Stimulated activated CD4-positive, alpha-beta T cell treated with anti-CD3 and anti-CD28 coated beads, Interleukin-4, amount 100 ng/mL, for 1 hour (primary cell): ENCODE measurements around the gene MGST2.
"Not testable (repeated sequence)": the region's sequence is repeated elsewhere in the genome, so short reads cannot be mapped to it uniquely, and the experiment has no call there.

Source experiments
- DNase-seq: peaks from one replicate; pipeline ENCODE4 v3.0.0-alpha.2; 2020

The MGST2 gene

DNA sequence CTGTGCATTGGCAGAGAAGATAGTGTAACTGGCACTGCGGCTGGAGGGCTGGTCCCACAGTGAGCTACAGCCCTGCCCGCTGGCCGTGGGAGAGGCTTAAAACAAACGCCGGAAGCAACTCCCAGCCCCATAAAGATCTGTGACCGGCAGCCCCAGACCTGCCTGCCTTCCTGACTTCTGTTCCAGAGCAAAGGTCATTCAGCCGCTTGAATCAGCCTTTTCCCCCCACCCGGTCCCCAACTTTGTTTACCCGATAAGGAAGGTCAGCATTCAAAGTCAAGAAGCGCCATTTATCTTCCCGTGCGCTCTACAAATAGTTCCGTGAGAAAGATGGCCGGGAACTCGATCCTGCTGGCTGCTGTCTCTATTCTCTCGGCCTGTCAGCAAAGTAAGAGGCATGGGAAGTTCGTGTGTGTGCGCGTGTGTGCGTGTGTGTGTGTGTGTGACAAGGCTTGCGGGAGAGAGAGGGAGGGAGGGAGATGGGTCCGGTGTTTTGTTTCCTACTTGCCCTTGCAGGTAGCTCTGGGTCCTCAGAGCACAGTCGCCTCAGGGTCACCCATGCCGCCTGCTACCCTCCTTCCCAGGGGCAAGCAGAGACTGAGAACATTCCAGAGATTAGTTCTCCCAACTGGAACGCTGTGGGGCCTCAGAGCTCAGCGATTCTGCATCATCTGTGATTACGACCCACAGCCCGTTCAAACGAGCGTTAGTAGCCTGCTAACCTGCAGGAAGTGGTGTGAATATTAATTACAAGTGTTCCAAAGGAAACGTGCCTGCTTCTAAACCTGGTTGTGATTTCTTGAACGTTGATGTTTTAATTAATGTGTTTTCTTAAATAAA is at the start of gene MGST2:
Gene MGST2, plus strand, starts transcription at position 130 of the 840 bp plus-strand sequence. Its CDS starts 201 bp downstream, at position 331.
- DNase-seq = peak; percentile 19

DNA sequence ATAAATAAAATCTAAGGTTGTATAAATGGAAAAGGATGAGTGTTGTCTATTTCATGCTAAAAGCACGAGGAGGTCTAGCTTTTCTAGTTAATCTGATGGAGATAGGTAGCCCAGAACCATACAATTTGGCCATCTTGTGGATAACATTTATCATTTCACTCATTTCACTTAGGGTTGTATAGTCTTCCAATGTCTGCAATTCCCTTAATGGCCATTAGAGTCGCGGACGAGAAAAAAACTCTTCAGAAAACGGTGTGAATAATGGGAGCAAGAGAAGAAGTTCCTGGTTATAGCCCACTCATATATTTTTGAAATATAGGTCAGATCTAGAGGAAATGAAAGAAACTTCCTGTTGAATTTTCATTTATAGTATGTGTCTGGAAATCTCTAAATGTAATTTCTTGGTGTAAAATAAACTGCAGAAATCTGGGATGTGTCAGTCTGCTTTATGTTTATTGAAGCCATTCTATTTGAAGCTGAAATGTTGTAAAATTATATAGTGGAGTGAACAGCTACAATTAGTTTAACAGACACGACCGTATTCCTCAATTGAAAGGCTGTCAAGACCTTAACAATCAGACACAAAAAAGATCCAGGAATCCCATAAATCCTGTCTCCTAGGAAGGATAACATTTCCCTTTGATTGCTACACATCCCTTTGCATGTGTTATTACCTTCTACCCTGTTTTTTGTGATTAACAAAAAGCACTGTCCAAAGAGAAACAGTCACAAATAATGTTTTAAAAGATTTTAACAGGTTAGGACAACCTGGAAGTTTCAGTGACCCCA is 47.7 kb upstream of the MGST2 start:
- no peak for DNase-seq

- no peak for DNase-seq
Measured at GRCh38 chr4:139619644-139620043, 46.0 kb upstream of the MGST2 start.

DNA sequence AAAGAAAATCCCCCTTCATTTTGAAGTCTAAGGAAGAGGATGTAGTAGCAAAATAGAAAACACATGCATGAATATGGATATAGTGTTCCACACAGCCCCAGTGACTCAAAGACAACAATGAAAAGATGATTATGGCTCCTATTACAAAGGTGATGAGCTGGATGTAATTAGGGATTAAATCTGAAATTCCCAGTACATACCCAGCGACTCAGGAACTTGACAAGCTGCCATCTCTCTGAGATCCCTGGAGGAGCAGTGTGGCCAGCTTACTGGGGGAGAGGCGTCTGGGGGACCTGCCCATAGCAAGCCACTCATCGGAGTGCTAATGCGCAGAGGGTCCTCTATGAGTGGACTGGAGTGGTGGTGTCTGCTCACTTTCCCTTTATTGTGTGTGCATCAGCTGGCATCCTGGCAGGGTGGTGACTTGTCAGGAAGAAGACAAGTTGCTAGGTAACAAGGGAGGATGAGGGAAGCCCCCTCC is 42.7 kb upstream of the MGST2 start:
- DNase-seq = no peak

DNA sequence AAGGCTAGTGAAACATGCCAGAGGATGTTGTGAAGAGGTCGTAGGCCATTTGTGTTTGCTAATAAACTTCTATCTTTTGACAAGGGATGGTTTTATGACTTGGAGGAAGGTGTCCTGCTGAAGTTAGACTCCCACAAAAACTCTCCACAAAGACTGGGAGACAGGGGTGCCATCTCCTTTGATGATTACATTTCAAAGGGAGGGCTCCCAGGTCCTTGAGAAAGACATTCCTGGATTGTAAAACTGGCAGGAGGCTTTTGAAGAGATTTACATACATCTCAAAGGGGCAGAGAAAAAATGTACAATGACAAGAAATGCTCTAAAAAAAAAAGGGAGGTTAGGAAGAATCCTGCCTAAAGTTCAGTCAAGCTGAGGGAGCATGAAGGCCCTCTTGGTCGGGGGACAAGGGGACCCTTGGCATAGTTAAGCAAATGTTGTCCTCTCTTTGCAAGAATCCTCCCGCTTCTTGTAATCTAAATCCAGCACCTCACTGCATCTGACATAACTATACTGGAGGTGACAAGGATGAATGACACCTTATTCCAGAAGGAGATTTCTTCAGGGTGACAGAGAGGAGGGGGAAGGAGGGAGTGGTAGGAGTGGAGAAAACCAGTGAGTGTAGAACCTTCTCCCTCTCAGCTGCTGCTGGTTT is 41.1 kb upstream of the MGST2 start:
- DNase-seq = no peak

DNA sequence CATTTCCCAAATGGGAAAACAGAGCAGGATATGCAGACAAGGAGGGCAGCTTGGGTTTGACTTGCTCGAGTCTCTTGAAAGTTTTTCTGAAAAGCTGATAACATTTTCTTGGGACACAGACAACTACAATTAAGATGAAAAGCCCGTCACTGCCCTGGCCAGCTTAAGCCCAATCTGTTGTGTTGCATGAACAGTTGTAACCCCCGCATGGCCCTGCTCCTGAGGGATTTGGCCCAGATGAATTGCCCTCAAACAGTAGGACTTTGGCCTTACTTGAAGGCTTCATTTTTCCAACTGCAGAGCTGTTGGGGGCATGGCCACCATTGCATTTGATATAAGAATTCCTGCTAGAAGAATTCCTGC is 40.5 kb upstream of the MGST2 start:
- no peak for DNase-seq

- no peak for DNase-seq
Measured at GRCh38 chr4:139625482-139625881, 40.1 kb upstream of the MGST2 start.

DNA sequence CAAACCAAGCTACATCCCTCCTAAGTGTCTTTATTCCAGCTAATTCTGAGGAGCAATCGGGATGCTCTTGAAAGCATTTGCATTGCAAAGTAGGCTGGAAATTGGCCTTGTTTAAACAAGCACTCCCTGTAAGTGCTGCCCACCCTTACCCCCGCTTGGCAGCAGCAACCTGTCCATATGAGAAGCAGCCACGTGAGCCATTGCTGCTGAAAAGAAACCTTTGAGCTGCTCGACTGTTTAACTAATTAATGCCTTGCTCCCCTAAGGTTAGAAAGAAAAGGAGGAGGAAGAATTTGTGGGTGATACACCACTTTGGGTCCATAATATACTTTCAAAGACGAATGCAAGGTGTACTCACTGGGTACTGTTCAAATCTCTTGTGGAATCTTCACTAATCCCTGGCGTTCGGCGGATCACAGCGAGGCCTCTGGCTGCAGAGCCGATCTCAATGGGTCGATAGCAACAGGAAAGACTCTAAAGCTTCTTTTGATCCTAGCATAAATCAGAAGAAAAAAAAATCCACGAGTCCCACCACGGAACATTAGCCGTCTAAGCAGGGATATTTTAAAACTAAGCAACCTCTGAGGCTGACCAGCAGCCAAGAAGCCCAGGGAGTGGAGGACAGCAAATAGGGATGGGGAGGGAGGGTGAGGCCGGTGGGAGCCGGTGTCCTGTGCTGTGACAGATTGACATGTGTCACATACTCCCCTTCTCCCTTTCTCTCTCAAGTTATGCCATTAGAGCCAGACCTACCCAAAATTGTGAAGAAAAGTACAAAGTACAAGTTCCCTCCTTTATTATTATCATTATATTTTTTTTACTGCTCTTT is 37.2 kb upstream of the MGST2 start:
- no peak for DNase-seq

- DNase-seq = no peak
Measured at GRCh38 chr4:139629436-139630125, 36.0 kb upstream of the MGST2 start.

DNA sequence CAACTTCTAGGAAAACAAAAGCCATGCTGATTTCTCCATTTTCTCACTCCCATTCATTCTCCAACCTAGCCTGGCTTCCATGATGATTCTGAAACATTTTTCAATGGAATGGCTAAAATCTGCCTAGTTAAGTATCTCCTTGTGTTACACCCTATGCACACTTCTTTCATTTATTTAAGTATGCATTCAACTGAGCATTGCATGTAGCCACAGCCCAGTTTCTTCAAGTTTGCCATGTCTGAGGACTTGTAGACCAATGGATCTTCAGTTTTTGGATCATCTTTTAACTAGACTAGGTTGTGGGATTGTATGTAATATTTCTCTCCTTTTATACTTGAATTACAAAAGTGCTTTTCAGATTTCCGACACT is 35.5 kb upstream of the MGST2 start:
- DNase-seq = no peak

GRCh38 chr4:139630991-139631390 is 34.6 kb upstream of the MGST2 start:
- DNase-seq = no peak

DNA sequence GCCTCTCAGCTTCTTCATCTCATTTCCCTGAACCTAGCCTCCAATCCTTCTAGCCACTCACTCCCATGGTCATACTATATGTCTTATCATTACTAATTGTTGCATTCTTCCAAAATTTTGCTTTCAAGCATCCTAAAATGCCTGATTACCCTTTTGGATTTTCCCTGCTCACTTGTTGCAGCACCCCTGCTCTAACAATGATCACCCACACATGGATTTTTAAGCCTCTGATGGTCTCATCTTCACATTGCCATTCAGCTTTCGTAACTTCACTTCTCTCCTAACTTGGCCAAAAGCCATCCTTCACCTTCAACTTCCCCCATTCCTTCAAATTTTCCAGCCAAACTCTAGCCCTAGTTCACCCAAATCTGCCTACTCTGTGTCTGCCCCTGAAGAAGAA is 33.8 kb upstream of the MGST2 start:
- DNase-seq = no peak

GRCh38 chr4:139632739-139633138 is 32.9 kb upstream of the MGST2 start:
- DNase-seq = not testable (repeated sequence)

DNA sequence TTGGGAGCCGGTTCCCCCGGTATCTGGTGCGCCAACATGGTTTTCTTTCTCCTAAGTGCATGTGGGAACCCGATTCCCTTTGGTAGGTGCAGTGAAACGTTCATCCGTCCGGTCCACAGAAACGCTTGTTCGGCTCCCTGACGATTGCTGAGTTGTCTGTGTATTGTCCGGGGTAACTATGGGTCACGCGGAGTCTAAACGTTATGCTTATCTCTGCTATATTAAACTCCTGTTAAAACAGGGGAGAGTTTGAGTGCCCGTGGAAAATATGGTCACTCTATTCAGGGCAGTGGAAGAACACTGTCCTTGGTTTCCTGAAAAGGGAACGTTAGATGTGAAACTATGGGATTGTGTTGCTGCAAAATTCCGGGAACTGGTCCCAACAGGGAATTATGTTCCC is 32.4 kb upstream of the MGST2 start:
- no peak for DNase-seq

DNA sequence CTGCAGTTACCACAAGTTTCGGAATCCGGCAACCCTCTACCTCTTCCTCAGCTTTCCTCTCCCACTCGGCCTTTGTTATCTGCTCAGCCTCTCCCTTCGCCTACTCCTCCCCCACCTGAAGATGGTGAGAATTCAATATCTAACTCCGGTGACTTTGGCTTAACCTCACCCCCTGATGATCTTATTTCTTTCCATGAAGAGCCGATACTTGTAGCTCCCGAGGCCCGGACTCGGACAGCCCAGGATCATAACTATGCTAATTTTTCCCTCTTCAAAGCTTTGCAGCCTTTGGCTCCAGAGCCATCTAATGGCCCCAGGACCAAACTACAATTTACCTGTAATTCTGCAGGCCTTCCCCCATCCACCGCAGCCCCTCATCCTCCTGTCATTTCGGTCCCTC is 32.0 kb upstream of the MGST2 start:
- DNase-seq = no peak

DNA sequence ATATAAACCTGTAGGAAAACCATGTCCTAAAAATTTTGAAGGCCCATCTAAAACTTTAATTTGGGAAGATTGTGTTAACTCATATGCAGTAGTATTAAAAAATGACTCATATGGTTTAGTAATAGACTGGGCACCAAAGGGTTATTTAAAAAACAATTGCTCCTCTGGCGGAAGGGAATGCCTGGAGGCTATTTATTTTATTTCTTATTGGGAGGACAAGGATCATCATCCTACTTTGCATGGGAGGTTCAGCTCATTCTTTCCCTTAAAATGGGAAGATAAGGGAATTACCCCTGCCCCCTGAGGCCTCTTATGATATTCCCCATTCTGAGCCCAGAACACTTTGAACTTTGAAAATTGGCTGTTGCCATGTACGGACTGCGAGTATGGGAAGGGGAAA is 29.7 kb upstream of the MGST2 start:
- DNase-seq = no peak

DNA sequence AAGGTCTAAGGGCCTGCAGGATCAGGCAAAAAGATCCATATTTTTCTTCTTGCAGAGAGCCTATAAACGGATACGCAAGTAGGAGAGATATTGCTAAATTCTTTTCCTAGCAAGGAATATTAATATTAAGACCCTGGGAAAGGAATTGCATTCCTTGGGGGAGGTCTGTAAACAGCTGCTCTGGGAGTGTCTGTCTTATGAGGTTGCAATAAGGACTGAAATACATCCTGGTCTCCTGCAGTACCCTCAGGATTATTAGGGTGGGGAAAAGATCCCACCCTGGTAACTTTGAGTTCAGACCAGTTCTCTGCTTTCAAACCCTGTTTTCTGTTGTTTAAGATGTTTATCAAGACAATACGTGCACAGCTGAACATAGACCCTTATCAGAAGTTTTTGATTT is 27.3 kb upstream of the MGST2 start:
- DNase-seq = not testable (repeated sequence)

DNA sequence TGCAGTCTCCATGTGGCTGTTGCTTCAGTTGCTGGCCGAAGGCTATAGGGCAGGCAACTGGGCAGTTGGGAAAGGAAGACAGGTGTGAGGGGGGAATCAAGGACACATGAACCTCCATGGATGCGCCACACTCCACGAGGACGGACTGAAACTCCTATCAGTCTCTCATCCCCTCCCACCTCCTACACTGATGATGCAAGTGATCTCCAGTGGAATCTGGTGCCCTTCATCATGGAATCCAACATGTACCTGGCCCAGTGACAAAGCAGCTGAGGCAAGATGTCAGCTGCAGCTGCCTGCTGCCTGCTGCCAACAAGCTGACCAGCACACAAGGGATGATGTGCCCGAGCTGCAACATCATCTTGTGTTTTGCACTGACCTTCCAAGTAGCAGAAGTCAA is 26.0 kb upstream of the MGST2 start:
- DNase-seq = no peak

- no peak for DNase-seq
Measured at GRCh38 chr4:139641218-139641617, 24.4 kb upstream of the MGST2 start.

DNA sequence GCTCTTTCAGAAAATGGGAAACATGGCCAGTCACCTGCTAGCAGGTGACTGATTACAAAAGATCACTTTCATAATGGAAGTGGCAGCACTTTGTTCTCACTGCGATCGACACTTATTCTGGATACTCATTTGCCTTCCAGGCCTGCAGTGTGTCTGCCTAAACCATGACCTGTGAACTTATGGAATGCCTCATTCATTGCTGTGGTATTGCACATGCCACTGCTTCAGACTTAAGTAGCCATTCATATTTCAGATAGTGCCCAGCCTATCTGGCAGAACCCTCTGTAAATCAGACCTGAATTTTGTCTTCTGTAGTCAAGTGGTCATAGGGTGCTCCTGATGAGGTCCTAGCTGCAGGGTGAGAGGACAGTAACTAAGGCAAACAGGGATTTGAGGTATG is 23.3 kb upstream of the MGST2 start:
- no peak for DNase-seq

DNA sequence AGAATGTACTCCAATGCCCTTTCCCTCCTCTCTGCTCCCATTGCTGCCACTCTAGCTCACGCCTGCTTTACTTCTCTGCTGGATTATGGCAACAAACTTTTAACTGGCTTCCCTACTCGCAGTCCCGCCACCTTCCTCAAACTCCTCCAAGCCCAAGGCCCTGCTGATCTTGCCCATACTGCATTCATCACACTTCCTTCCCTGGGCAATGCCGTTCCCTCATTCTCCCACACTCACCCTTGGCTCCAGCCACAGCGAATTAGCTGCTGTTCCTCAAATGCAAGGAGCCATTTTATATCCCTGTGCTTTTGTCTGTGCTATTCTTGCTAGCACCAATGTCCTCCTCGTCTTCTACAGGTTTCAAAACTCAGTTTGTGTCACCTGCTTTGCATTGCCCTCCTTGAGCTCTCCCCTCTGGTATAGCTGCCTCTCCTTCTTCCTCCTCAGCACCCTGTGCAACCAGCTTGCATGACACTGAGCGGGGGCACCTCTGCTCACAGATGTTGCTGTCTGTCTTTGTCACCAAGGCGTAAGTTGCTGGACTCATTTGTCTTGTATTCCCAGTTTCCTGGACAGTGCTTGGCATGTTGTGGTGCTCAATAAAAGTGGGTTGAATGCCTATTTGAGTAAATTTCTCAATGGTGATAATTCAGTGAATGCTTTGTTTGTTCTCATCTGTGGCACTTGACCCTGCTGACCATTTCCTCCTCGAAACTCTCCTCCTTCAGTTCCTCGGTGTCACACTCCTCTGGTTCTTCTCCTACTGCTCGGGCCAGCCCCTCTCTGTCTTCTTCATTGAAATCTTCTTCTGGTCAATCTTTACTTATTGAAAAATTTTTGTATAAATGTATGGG is 22.4 kb upstream of the MGST2 start:
- no peak for DNase-seq
